Parathyroid adenoma (tissue), 2 donors: ENCODE measurements around the gene DHRS12.

Experiments
- H2AFZ ChIP-seq: fragments of 300-600 bp; sonication (generic); one replicate; pipeline ENCODE4 v1.7.0; 2017; ENCODE audit warnings: antibody characterized with exemption, mild to moderate bottlenecking
- H3K27ac ChIP-seq: fragments of 300-600 bp; sonication (generic); one replicate; pipeline ENCODE4 v1.7.0; 2017
- H3K27me3 ChIP-seq: fragments of 300-600 bp; sonication (generic); one replicate; pipeline ENCODE4 v1.7.0; 2017; ENCODE audit warnings: low read length; ENCODE audit not compliant: control insufficient read depth, insufficient read depth
- H3K36me3 ChIP-seq: fragments of 300-600 bp; sonication (generic); one replicate; pipeline ENCODE4 v1.7.0; 2017; ENCODE audit warnings: low read length; ENCODE audit not compliant: control insufficient read depth, insufficient read depth
- H3K4me1 ChIP-seq: fragments of 300-600 bp; sonication (generic); one replicate; pipeline ENCODE4 v1.7.0; 2017; ENCODE audit warnings: control low read depth
- H3K4me2 ChIP-seq: fragments of 300-600 bp; sonication (generic); one replicate; pipeline ENCODE4 v1.7.0; 2017; ENCODE audit warnings: low read length
- H3K4me3 ChIP-seq: fragments of 300-600 bp; sonication (generic); one replicate; pipeline ENCODE4 v1.7.0; 2017; ENCODE audit warnings: low read depth, low read length
- H3K79me2 ChIP-seq: fragments of 300-600 bp; sonication (generic); one replicate; pipeline ENCODE4 v1.7.0; 2017; ENCODE audit warnings: control low read depth
- H3K9ac ChIP-seq: fragments of 300-600 bp; sonication (generic); one replicate; pipeline ENCODE4 v1.7.0; 2017; ENCODE audit warnings: mild to moderate bottlenecking
- H3K9me3 ChIP-seq: fragments of 300-600 bp; sonication (generic); one replicate; pipeline ENCODE4 v1.7.0; 2017; ENCODE audit warnings: low read length; ENCODE audit not compliant: control insufficient read depth
- CTCF ChIP-seq: fragments of 300-600 bp; sonication (generic); IDR thresholded peaks from one replicate; pipeline ENCODE4 v1.7.0; 2017; ENCODE audit warnings: antibody characterized with exemption, mild to moderate bottlenecking
- donor health status: primary hyperparathyroidism.

The DHRS12 gene

GRCh38 chr13:51780099-51780498, 23.9 kb downstream of the DHRS12 start:
- Histone ChIP-seq H3K27ac (no peak overlapping the region), H3K9ac (no peak overlapping the region), H3K9me3 (no peaks in the 10 kb centered on the region), H3K4me2 (no peak overlapping the region), H3K4me1 (peaks cover 20% of the 10 kb centered on the region), H2AFZ (no peak overlapping the region), H3K4me3 (no peak overlapping the region), H3K79me2 (no peaks in the 10 kb centered on the region), H3K36me3 (no peaks in the 10 kb centered on the region), H3K27me3 (no peaks in the 10 kb centered on the region)
- TF ChIP-seq CTCF: no peak

- Histone ChIP-seq H3K4me2 (no peak overlapping the region), H3K4me3 (no peak overlapping the region), H3K27me3 (no peaks in the 10 kb centered on the region), H3K27ac (no peak overlapping the region), H3K9me3 (no peaks in the 10 kb centered on the region), H3K36me3 (no peaks in the 10 kb centered on the region), H2AFZ (no peak overlapping the region), H3K9ac (no peak overlapping the region), H3K79me2 (no peaks in the 10 kb centered on the region), H3K4me1 (peaks cover 11% of the 10 kb centered on the region)
- TF ChIP-seq CTCF: no peak
Observed at GRCh38 chr13:51778392-51778791, 25.6 kb downstream of the DHRS12 start.

DNA sequence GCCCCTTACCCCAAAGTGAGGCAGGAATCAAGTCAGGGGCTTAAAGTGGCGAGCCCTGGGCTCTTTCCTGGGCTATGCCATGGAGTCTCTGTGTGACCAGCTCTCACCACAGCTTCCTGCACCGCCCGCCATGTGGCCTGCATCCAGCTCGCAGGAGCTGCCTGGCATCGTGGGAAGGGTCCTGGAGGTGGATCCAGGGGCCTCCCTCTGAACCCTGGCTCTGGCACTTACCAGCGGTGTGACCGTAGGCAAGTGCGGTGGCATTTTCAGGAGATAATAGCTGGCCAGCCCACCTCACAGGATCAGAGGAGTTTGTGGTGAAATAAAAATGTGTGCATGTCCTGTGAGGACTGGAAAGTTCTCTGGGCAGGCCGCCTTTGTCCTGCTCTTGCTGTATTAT, 26.0 kb downstream of the DHRS12 start:
- Histone ChIP-seq H3K27me3 (no peaks in the 10 kb centered on the region), H3K4me3 (no peak overlapping the region), H2AFZ (no peak overlapping the region), H3K79me2 (no peaks in the 10 kb centered on the region), H3K4me2 (no peak overlapping the region), H3K9me3 (no peaks in the 10 kb centered on the region), H3K9ac (no peak overlapping the region), H3K27ac (no peak overlapping the region), H3K36me3 (no peaks in the 10 kb centered on the region), H3K4me1 (peaks cover 11% of the 10 kb centered on the region)
- no peak for TF ChIP-seq CTCF

GRCh38 chr13:51776179-51776578, 27.8 kb downstream of the DHRS12 start:
- H3K4me3 ChIP-seq: no peak overlapping the region
- no peak for TF ChIP-seq CTCF
- no peaks in the 10 kb centered on the region for H3K9me3 ChIP-seq
- H3K4me1 ChIP-seq: no peaks in the 10 kb centered on the region
- no peaks in the 10 kb centered on the region for H3K79me2 ChIP-seq
- H3K4me2 ChIP-seq: no peak overlapping the region
- H3K36me3 ChIP-seq: no peaks in the 10 kb centered on the region
- no peak overlapping the region for H3K27ac ChIP-seq
- H2AFZ ChIP-seq: no peak overlapping the region
- no peak overlapping the region for H3K9ac ChIP-seq
- no peaks in the 10 kb centered on the region for H3K27me3 ChIP-seq

- H3K4me2 ChIP-seq: no peak overlapping the region
Observed at GRCh38 chr13:51773515-51773914, 30.4 kb downstream of the DHRS12 start.

More at GRCh38 chr13:51773515-51773914, 30.4 kb downstream of the DHRS12 start:
- H3K9ac ChIP-seq: no peak overlapping the region
- H3K79me2 ChIP-seq: no peaks in the 10 kb centered on the region
- no peaks in the 10 kb centered on the region for H3K36me3 ChIP-seq
- H3K9me3 ChIP-seq: no peaks in the 10 kb centered on the region
- no peak for TF ChIP-seq CTCF
- H3K27me3 ChIP-seq: no peaks in the 10 kb centered on the region
- no peak overlapping the region for H3K27ac ChIP-seq
- H3K4me1 ChIP-seq: no peaks in the 10 kb centered on the region
- no peak overlapping the region for H2AFZ ChIP-seq
- no peak overlapping the region for H3K4me3 ChIP-seq
